ENCODE results near the gene GARRE1. TPM values are rescaled to one million over a fixed set of nuclear protein-coding genes. Genes with fewer than 3 reads are reported as not detected.

Gene GARRE1
- total and polyA plus RNA-seq, 2 donors (not counting 3 experiments of a cell fraction or from before 2014, with no cell fraction given) = 39.2 to 46.8 TPM

GRCh38 chr19:34243876-34244578 is 10.3 kb upstream of the GARRE1 start:
- no peaks in the 10 kb centered on the region for H4K20me1 ChIP-seq (replicated peaks; ENCODE audit: control insufficient read depth, extremely low read depth, insufficient read depth, low read length)
- intact Hi-C loops (cut with micrococcal nuclease) = no loop called here

More at GRCh38 chr19:34243876-34244578, 10.3 kb upstream of the GARRE1 start:
- Histone ChIP-seq H3K9me1 (replicated peaks; ENCODE audit: control insufficient read depth, extremely low read depth, insufficient read depth, low read length) (no peaks in the 10 kb centered on the region), H3K4me1 (ENCODE audit: control insufficient read depth, extremely low read depth, insufficient read depth, low read length) (no peaks in the 10 kb centered on the region), H2AFZ (ENCODE audit: low read depth, low read length) (no peak overlapping the region), H3K9ac (replicated peaks; ENCODE audit: extremely low read depth, insufficient read depth, low read length) (no peak overlapping the region), H3K27ac (ENCODE audit: insufficient read depth, low read depth, low read length) (no peak overlapping the region), H3K79me2 (ENCODE audit: control insufficient read depth, insufficient read depth, low read length) (no peaks in the 10 kb centered on the region), H3K9me3 (replicated peaks; ENCODE audit: control insufficient read depth, insufficient read depth, low read length) (no peaks in the 10 kb centered on the region), H3K4me3 (replicated peaks in 1 of 3; ENCODE audit: insufficient read depth in 1 of 3, low read depth in 1 of 3, low read length in 3 of 3) (no peak overlapping the region), H3K27me3 (ENCODE audit: control insufficient read depth in 2 of 2, insufficient read depth in 2 of 2, low read length in 2 of 2) (no peaks in the 10 kb centered on the region), H3K36me3 (ENCODE audit: control insufficient read depth in 2 of 2, extremely low read depth in 1 of 2, insufficient read depth in 2 of 2, low read length in 2 of 2) (no peaks in the 10 kb centered on the region), H3K4me2 (ENCODE audit: insufficient read depth, low read length) (no peak overlapping the region)
- no peak for DNase-seq (ENCODE audit: low read depth, low spot score)
- ChIA-PET POLR2A (no interaction called here), CTCF (interaction anchor here (1.0 to 1.3 kb wide), 2 partner anchors 12 to 92 kb away, joined by 3 read pairs; no protein-coding TSS in a partner anchor)
- TF ChIP-seq POLR2AphosphoS5 (IDR thresholded peaks at IDR 0.05; ENCODE audit: insufficient read depth, low read depth, low read length) (no peak), CTCF (IDR thresholded peaks at IDR 0.05; ENCODE audit: extremely low read depth in 1 of 2, insufficient read depth in 1 of 2, low read depth in 1 of 2, low read length in 2 of 2) (no peak), GATA2 (IDR thresholded peaks at IDR 0.05; ENCODE audit: insufficient read depth, insufficient read length, low read depth, low read length) (no peak), EZH2 (IDR thresholded peaks at IDR 0.05; ENCODE audit: borderline replicate concordance, low read depth, low read length, severe bottlenecking) (no peak), MYC (IDR thresholded peaks at IDR 0.05; ENCODE audit: low read depth, low read length) (no peak), POLR2A (IDR thresholded peaks at IDR 0.05; ENCODE audit: low read depth, low read length) (no peak), JUN (IDR thresholded peaks at IDR 0.05; ENCODE audit: borderline replicate concordance, insufficient read depth, insufficient read length, low read depth) (no peak), FOS (IDR thresholded peaks at IDR 0.05; ENCODE audit: borderline replicate concordance, insufficient read depth, low read length) (no peak)
- TF ChIP-seq, protein P1, sequence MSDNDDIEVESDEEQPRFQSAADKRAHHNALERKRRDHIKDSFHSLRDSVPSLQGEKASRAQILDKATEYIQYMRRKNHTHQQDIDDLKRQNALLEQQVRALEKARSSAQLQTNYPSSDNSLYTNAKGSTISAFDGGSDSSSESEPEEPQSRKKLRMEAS (IDR thresholded peaks at IDR 0.05; ENCODE audit: insufficient read depth, insufficient read length) = no peak
- no TSS peak for BruUV-seq (replicated peaks)
- dilution Hi-C loops (cut with MboI; ENCODE audit: extremely low pct_ligation_motif_present, low sequenced_read_pairs) = no loop called here
- FAIRE-seq = no peak
